IPS-20b (cell line): ENCODE measurements around the gene ZBTB17.

Source experiments
- H3K27ac ChIP-seq: one replicate; pipeline ENCODE4 v1.5.1; 2013; ENCODE audit warnings: low read length
- H3K27me3 ChIP-seq: 2 replicates; pipeline ENCODE4 v1.6.1; 2013; ENCODE audit warnings: mild to moderate bottlenecking, low read length, inconsistent platforms; ENCODE audit not compliant: insufficient read depth
- H3K36me3 ChIP-seq: 2 replicates; pipeline ENCODE4 v1.6.1; 2013; ENCODE audit warnings: low read depth, mild to moderate bottlenecking, inconsistent platforms, low read length, moderate library complexity; ENCODE audit not compliant: insufficient read depth
- H3K4me1 ChIP-seq: 2 replicates; pipeline ENCODE4 v1.6.1; 2013; ENCODE audit warnings: mild to moderate bottlenecking, control low read depth, inconsistent platforms, low read length, moderate library complexity; ENCODE audit not compliant: insufficient read depth
- H3K4me3 ChIP-seq: 2 replicates; pipeline ENCODE4 v1.5.1; 2013; ENCODE audit warnings: mild to moderate bottlenecking, low read length, inconsistent platforms
- H3K9ac ChIP-seq: 2 replicates; pipeline ENCODE4 v1.6.1; 2013; ENCODE audit warnings: low read depth, mild to moderate bottlenecking, inconsistent platforms, low read length, moderate library complexity
- H3K9me3 ChIP-seq: 2 replicates; pipeline ENCODE4 v1.6.1; 2013; ENCODE audit warnings: mild to moderate bottlenecking, low read depth, low read length, inconsistent platforms; ENCODE audit not compliant: insufficient read depth

The ZBTB17 gene

GRCh38 chr1:15954316-15954715 lies 21.6 kb downstream of the ZBTB17 start:
- Histone ChIP-seq H3K9me3 (no peaks in the 10 kb centered on the region), H3K4me3 (no peak overlapping the region), H3K4me1 (peaks cover 30% of the 10 kb centered on the region), H3K27me3 (no peaks in the 10 kb centered on the region), H3K36me3 (no peaks in the 10 kb centered on the region), H3K27ac (no peak overlapping the region), H3K9ac (no peak overlapping the region; the same call in 1 of the 2 replicates)

DNA sequence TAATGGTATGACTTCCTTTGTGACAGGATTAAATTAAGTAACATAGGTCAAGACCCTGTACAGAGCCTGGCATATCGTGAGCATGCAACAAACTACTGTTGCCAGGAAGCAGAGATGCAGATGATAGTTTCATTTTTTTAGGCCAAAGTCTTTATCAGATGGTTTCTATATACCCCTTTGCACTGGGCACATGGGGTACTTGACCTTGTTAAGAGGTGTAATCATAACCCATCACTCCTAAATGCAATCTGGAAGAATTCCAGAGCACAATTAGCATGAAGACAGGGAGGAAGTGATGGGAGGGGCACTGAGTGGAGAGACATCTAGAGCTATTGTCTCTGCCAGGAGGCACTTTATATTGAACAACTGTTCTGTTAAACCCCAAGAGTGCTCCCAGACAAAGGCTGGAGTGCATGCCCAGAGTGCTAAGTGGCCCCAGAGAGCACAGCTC lies 22.1 kb downstream of the ZBTB17 start:
- H3K27me3 ChIP-seq, result no peaks in the 10 kb centered on the region
- no peaks in the 10 kb centered on the region for H3K36me3 ChIP-seq
- peak overlapping the region; percentile 7; the same call in 1 of the 2 replicates for H3K9ac ChIP-seq
- H3K27ac ChIP-seq, result no peak overlapping the region
- no peak overlapping the region for H3K4me3 ChIP-seq
- peaks cover 34% of the 10 kb centered on the region for H3K4me1 ChIP-seq
- no peaks in the 10 kb centered on the region for H3K9me3 ChIP-seq

- Histone ChIP-seq H3K36me3 (no peaks in the 10 kb centered on the region), H3K9ac (0 out of 2 replicates have a peak overlapping the region, but pooled peaks have one; percentile 7), H3K9me3 (no peaks in the 10 kb centered on the region), H3K4me1 (peaks cover 32% of the 10 kb centered on the region), H3K27me3 (no peaks in the 10 kb centered on the region), H3K27ac (no peak overlapping the region), H3K4me3 (no peak overlapping the region)
Measured at GRCh38 chr1:15953294-15953771, 22.6 kb downstream of the ZBTB17 start.

GRCh38 chr1:15952317-15953258 lies 23.3 kb downstream of the ZBTB17 start:
- Histone ChIP-seq H3K9ac (no peak overlapping the region), H3K4me1 (peaks cover 26% of the 10 kb centered on the region), H3K9me3 (no peaks in the 10 kb centered on the region), H3K36me3 (0 out of 2 replicates have a peak, but pooled peaks cover 2% of the 10 kb centered on the region), H3K27me3 (no peaks in the 10 kb centered on the region), H3K27ac (no peak overlapping the region), H3K4me3 (no peak overlapping the region)

GRCh38 chr1:15951341-15952153 lies 24.4 kb downstream of the ZBTB17 start:
- H3K4me1 ChIP-seq, result peaks cover 25% of the 10 kb centered on the region
- H3K27me3 ChIP-seq, result no peaks in the 10 kb centered on the region
- no peak overlapping the region for H3K4me3 ChIP-seq
- H3K9ac ChIP-seq, result no peak overlapping the region
- H3K27ac ChIP-seq, result no peak overlapping the region
- H3K36me3 ChIP-seq, result peaks cover 12% of the 10 kb centered on the region; the same call in 1 of the 2 replicates
- no peaks in the 10 kb centered on the region for H3K9me3 ChIP-seq

DNA sequence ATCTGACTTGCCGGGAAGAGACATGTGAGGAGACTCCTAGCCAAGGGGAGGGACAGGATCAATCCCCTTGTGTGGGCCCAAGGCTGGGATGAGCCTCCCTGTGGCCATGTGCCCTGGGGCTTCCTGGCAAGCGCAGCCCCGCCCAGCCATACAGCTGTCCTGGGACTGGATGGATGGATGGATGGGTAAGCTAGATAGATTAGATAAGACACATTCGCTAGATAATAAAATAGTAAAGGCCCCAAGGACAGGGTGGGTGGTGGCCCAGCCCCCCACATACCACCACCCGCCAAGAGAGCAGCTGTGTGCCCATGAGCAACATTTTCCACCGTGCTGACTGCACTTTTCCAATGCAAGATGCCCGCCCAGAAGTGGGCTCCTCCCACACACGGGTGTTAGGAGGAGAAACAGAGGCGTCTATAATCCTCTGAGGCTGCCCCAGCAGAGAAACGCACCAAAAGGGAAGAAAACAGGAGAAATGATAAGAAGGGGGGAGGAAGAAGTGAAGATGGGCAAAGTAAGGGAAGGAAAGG lies 25.1 kb downstream of the ZBTB17 start:
- H3K4me1 ChIP-seq, result peaks cover 25% of the 10 kb centered on the region
- no peak overlapping the region for H3K4me3 ChIP-seq
- H3K9ac ChIP-seq, result no peak overlapping the region
- H3K9me3 ChIP-seq, result no peaks in the 10 kb centered on the region
- peaks cover 19% of the 10 kb centered on the region; the same call in 1 of the 2 replicates for H3K36me3 ChIP-seq
- no peaks in the 10 kb centered on the region for H3K27me3 ChIP-seq
- H3K27ac ChIP-seq, result no peak overlapping the region

DNA sequence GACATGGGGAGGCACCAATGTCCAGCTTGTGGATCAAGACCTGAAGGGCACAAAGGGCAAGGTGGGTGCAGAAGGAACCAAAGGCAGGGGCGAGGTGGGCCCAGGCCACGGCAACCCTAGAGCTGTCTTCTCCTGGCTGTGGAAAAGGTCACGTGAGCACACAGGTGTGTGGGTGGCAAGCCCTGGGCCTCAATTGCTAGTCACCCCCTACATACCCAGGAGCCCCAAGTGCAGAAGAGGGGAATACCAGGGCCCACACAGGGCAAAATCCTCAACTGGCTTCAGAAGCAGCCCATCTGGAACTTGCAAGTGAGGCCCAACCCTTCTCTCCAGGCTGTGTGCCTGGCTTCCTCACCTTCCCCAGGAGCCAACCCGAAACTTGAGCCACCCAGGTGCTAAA lies 25.6 kb downstream of the ZBTB17 start:
- no peak overlapping the region for H3K27ac ChIP-seq
- H3K4me1 ChIP-seq, result peaks cover 25% of the 10 kb centered on the region
- H3K9ac ChIP-seq, result no peak overlapping the region

DNA sequence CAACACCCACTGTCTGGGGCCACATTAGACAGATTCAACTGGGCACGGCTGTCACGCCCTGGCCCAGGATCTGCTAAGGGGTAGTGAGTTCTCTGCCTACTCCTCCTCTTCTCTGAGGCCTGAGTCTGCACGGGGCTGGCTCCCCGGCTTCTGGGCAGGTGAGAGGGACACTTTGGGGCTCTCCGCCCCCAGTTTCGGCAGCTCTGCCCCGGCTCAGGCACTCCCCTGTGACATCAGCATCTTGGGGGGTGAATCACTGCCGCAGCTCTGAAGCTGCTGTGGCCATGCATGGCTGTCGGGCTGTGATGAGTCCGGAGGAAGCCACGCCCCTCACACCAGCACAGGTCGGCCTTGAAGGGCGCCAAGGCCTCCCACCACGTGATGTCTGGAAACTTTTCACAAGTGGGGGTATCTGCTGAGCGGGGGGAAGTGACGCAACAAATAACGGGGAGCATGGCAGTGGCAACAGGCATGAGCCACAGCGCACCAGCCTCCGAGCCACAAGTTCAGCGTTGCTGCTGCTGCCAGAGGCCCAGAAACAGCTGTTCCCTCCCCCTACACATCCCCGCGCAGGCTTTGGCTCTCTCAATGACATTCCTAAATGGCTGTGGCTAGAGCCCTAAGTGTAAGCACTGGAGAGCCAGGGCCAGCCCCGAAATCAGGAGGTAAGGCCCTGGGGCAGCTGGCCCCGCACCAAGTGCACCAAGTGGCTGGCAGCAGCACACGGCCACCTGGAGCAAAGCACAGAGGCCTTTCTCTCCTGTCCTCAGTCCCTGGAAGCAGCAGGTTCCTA lies 26.3 kb downstream of the ZBTB17 start:
- Histone ChIP-seq H3K27ac (no peak overlapping the region), H3K9me3 (no peaks in the 10 kb centered on the region), H3K4me3 (no peak overlapping the region), H3K36me3 (peaks cover 24% of the 10 kb centered on the region; the same call in 1 of the 2 replicates), H3K27me3 (no peaks in the 10 kb centered on the region), H3K9ac (no peak overlapping the region), H3K4me1 (peaks cover 25% of the 10 kb centered on the region)

More for the DNA sequence above, 25.6 kb downstream of the ZBTB17 start:
- no peak overlapping the region for H3K4me3 ChIP-seq
- no peaks in the 10 kb centered on the region for H3K9me3 ChIP-seq
- no peaks in the 10 kb centered on the region for H3K27me3 ChIP-seq
- H3K36me3 ChIP-seq, result peaks cover 21% of the 10 kb centered on the region; the same call in 1 of the 2 replicates

- H3K4me3 ChIP-seq, result no peak overlapping the region
- H3K36me3 ChIP-seq, result peaks cover 24% of the 10 kb centered on the region; the same call in 1 of the 2 replicates
Measured at GRCh38 chr1:15948595-15949452, 27.1 kb downstream of the ZBTB17 start.

DNA sequence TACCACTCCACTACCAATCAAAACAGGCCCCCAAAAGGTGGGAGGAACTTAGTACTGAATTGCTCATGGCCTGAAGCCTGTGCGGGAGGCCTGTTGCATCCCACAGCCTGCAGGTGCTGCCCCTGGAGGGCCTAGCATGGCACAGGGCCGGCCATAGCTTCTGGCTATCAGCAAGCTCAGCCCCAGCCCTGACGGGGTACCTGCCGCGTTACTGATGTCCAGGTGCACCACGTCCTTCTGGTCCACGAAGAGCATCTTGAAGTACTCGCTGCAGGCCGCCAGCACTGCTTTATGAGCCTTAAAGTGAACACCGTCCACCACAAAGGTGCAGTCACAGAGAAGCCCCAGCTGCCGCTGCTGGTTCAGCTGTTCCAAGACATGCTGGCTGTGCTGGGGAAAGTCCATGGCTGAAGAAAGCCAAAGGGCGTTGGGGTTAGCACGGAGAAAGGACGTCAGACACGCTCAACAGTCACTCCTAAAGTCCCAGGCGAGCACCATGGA lies 27.8 kb downstream of the ZBTB17 start:
- Histone ChIP-seq H3K36me3 (peaks cover 29% of the 10 kb centered on the region), H3K27ac (no peak overlapping the region), H3K9ac (no peak overlapping the region), H3K9me3 (no peaks in the 10 kb centered on the region), H3K27me3 (no peaks in the 10 kb centered on the region), H3K4me1 (peaks cover 17% of the 10 kb centered on the region), H3K4me3 (no peak overlapping the region)

More at GRCh38 chr1:15948595-15949452, 27.1 kb downstream of the ZBTB17 start:
- H3K9ac ChIP-seq, result no peak overlapping the region
- H3K27me3 ChIP-seq, result no peaks in the 10 kb centered on the region
- no peak overlapping the region for H3K27ac ChIP-seq
- H3K9me3 ChIP-seq, result no peaks in the 10 kb centered on the region
- peaks cover 20% of the 10 kb centered on the region for H3K4me1 ChIP-seq
